Non-pigmented ciliary epithelial cell (primary cell): ENCODE measurements around the gene ZNF628.
"Not testable (repeated sequence)": the region's sequence is repeated elsewhere in the genome, so short reads cannot be mapped to it uniquely, and the experiment has no call there.

Source experiments
- DNase-seq: peaks from one replicate; pipeline ENCODE4 v3.0.0-alpha.2; 2010; ENCODE audit warnings: low read depth

The ZNF628 gene

DNA sequence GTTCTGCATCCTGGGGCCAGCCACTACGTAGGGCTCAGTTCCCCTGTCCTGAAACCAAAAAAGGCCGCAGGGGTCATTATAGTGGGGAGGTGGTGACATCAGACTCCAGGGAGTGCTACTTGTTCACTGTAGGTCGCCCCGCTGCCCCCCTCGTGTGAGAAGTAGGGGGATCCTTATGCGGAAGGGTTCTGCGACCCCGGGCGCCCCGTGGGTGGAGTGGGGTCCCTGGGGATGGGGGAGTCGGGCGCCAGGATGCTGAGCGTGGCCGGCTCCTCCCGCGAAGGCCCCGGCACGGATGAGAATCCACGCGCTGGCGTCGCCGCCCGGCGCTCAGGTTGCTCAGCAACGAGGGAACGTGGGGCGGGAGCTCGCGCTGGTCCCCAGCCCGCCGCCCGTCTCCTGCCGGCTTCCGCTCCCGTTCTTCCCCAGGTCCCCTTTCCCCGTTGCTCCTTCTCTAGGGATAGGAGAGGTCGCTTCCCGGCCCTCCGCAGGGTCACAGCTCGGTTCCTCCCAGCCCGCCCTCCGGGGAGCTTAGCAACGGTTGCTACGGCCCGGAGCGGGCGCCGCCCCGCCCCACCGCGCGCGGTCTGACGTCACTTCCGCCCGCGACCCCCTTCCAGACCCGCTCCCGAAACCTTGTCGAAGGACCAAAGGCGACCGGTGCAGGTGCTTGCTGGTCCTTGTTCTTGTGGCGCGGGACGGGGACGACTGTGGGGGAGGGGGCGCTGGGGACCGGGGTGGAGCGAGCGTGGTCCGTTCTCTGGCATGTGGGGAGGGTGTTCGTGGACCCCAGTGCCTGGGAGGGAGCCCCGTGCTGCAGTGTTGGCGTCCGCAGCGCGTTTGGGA lies 8.4 kb downstream of the ZNF628 start, which contains the start of gene NAT14:
Gene NAT14, plus strand, starts transcription at position 596 of the 846 bp plus-strand sequence. CDS start 521 bp downstream, outside the sequence.
- DNase-seq, result no peak

DNA sequence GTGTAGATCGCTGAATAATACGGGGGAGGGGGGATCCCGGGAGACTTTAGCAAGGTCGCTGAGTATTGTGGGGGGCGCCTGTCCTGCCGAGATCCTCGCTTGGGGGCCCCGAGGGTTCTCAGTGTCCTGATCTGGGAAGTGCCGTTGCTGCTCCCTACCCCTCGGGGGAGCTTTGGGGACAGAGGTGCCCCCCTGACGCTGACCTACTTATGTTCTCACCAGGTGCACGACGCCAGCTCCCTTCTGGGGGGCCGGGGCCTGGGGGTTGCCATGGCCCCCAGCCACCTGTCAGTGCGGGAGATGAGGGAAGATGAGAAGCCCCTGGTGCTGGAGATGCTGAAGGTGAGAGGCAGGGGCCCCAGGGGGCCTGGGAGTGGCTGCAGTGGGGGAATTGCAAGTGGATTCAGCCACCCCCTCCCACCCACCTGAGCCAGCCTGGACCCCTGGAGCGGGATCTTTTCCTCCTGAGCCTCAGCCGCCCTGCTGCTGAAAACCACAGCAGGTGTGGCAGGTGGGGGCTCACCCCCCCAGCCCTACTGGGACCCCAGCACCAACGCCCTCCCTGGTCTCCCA lies 9.1 kb downstream of the ZNF628 start:
- no peak for DNase-seq

DNA sequence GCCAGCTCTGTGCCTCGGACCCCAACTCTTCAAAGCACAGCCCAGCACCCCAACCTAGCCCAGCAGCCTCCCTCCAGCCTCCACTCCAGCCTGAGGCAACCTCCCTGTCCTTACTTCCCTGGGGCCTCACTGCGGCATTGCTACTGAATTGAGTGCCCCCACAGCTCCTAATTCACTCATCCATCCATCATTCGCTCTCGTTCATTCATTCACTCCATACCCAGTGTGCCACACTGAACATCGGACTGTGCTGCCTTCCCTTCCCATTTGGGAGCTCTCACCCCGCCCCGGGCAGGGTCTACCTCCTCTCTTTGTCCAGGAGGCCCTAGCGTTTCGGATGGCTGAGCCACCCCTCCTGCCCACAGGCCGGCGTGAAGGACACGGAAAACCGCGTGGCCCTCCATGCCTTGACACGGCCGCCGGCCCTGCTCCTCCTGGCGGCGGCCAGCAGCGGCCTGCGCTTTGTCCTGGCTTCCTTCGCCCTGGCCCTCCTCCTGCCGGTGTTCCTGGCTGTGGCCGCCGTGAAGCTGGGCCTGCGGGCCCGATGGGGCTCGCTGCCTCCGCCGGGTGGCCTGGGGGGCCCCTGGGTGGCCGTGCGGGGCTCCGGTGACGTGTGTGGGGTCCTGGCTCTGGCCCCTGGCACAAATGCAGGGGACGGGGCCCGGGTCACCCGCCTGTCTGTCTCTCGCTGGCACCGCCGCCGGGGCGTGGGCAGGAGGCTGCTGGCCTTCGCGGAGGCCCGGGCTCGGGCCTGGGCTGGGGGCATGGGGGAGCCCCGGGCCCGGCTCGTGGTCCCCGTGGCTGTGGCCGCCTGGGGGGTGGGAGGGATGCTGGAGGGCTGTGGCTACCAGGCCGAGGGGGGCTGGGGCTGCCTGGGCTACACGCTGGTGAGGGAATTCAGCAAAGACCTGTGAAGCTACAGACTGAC lies 9.9 kb downstream of the ZNF628 start:
- DNase-seq, result no peak

DNA sequence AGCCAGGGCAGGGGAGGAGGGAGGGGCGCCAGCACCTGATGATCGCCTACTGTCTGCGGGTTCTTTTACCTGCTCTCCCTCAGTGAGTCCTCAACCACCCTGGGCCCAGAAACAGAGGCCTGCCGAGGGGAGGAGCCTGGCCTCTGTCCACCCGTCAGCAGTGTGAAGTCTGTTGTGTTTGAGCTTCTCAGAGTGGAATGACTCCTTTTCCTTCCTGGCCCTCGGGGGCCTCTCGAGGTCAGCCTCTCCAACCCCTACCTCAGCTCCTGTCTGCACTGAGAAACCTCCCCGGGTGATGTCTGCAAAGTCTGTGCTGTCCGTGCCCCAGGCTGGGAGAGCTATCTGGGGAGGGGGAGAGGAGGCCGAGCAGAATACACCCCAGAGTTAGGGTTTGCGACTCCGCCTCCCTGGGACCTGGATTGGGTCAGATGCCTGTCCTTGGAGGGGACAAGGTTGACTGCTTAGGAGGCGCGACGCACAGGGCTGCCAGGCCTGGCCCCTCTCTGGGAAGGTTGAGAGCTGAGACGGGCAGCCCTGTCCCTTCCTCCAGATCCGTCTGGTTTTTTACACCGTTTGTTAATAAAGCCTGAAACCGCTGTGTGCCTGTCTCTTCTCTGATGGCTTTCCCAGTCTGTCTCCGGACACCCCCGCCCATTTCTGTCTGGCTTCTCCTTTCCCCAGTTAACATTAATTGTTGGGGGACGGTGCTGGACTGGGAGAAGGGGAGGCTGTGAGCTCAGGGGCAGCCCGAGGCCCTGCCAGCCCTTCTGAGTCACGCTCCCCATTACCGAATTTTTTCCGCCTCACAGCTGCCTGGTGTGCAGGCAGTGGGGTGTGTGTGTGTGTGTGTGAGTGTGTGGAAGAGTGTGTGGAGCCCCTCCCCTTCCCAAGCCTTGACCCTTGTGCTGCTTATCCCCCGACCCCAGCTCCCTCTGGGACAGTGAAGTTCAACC lies 10.8 kb downstream of the ZNF628 start:
- DNase-seq, result peak; percentile 81

DNA sequence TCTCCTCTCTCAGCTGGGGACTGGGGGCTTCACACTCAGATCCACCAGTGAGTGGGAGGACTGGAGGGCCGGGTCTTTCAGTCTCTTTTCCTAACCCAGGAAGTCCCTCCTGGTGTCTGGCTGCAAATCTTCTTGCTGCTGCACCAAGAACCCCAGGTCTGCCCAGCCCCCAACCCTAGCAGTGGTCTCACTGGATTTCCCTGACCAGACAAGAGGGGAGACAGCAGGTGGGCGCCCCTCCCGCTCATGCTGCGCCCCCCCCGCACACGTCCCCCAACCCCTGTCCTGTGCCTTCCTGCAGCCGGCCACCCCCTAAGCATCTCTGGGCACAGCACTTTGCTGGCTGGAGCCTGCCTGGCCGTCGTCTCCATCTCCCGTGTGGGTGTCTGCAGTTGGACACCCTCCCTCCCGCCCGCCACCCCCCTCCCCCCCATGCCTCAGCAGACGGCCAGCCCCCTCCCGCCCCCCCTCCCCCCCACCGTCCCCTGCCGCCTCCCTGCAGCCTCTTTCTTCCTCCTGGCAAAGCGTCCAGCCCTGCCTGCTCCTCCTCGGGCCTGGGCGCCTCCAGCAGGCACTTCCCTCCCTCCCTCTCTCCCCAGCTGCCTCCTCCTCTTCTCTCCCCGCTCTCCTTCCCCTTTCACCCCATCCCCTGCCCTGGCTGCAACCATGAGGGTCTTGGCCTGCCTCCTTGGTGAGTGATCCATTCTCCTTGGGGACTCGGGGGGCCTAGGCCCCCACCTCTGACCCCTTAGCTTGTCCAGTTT lies 11.7 kb downstream of the ZNF628 start, which contains the start of gene SSC5D:
Gene SSC5D, plus strand, starts transcription at position 513 of the 764 bp plus-strand sequence. Its CDS starts 154 bp downstream, at position 667.
- no peak for DNase-seq

DNA sequence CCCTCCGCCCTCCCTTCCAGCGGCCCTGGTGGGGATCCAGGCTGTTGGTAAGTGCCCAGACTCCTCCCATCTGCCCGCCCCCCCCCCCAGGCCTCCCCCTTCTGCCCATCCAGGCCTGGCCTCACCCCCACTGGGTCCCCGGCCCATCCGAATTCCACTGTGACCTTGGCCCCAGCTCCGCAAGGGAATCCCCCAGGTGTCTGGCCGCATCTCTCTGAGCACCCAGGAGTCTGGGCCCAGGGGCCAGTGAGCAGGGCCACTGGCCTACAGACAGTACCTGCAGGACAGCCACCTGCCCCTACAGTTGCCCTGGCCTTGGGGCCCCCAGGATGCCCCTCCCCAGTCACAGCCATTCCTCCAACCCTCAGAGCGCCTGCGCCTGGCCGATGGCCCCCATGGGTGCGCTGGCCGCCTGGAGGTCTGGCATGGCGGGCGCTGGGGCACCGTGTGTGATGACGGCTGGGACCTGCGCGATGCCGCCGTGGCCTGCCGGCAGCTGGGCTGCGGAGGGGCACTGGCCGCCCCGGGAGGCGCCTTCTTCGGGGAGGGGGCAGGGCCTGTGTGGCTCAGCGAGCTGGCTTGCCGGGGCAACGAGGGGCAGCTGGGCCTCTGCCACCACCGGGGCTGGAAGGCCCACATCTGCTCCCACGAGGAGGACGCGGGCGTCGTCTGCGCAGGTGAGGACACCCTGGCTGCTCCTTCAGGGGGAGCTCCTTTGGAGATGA lies 12.7 kb downstream of the ZNF628 start:
- no peak for DNase-seq

DNA sequence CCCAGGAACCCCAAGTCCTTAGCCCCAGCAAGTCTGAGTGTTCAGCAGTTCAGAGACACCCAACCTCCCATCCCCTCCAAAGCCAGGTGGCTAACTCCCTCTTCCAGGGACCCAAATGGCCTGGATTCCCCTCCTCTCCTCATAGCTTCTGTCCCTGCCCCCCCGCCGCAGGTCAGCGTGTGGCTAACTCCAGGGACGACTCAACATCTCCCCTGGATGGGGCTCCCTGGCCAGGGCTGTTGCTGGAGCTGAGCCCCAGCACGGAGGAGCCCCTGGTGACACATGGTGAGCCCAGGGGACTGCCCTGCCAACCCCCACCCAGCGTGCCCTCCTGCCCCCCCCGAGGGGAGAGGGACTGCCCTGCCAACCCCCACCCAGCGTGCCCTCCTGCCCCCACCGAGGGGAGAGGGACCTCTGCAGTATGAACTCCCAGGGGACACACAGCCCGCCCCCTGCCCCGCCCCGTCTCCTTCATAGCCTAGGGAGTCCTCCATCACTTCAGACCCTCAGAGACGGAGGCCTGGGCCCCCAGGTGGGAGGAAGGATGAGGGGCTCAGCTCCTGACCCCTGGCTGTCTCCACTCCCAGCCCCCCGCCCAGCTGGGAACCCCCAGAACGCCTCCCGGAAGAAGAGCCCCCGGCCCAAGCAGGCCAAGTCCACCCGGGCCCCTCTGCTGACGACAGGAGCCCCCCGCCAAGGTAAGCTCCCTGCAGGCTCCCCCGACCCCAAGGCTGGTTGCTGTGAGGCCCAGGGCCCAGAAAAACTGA lies 13.5 kb downstream of the ZNF628 start:
- no peak for DNase-seq

DNA sequence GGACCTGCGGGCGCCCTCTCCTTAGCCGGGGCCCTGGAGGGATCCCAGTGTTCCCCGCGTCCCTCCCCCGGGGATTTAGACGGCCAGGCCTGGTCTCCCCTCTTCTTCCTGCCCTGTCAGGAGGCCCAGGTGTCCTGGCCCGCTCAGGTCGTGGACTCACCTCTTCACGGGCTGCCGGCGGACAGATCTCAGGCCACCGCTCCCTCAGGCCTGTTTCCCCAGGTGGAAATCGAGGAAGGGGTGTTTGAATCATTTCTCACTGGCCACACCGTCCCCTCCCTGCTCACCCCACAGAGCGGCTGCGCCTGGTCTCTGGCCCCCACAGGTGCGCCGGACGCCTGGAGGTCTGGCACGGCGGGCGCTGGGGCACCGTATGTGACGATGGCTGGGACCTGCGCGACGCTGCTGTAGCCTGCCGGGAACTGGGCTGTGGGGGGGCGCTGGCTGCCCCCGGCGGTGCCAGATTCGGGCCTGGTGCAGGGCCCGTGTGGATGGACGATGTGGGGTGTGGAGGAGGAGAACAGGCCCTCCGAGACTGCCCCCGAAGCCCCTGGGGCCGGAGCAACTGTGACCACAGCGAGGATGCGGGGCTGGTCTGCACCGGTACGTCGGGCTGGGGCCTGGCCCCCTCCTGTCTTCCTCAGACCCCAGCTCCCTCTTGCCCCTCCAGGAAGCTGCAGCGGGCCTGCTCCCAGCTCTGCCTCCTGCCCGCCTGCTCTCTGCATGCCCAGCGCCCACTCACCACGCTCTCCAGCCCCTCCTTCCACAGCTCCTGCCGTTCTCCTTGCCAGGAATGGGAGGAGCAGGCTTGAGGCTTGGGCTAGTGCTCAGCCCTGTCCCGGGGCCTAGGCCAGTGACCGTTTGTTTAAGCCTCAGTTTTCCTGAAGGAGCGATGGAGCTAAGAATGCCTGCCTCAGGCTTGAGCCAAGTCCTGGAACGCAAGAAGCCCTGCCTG lies 14.3 kb downstream of the ZNF628 start:
- no peak for DNase-seq

DNA sequence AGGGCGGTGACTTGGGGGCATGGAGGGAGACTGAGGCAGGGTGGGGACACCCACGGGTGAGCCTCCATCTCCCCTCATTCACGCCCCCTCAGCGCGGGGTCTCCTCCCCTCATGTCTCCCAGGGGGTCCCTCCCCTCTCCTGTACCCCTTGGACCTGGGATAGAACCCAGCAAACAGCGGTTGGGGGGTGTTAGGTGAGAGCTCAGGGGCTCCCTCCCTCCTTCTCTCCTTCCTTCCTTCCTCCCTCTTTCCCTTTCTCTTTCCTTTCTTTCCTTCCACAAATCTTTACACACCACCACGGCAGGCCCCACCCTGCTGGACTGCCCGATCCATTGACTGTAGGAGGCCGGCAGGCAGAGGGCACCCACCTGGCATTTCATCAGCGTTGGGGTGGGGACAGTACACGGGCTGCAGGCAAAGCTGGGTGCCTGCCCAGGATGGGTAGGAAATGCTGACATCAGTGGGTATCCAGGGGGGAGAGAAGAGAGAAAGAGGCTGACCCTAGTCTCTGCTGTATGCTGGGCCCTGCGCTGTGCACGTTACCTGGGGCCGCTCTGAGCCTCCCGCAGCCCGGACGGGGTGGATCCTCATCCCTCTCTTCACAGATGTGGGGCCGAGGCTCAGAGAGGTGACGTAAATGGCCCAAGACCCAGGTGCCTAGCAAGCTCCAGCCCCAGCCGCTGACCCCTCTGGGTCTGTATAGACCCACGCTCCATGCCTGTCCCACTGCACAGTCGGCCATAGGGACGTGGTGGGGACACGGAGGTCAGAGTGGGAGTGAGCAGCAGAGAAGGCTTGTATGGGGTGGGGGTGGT lies 15.3 kb downstream of the ZNF628 start:
- DNase-seq, result no peak

DNA sequence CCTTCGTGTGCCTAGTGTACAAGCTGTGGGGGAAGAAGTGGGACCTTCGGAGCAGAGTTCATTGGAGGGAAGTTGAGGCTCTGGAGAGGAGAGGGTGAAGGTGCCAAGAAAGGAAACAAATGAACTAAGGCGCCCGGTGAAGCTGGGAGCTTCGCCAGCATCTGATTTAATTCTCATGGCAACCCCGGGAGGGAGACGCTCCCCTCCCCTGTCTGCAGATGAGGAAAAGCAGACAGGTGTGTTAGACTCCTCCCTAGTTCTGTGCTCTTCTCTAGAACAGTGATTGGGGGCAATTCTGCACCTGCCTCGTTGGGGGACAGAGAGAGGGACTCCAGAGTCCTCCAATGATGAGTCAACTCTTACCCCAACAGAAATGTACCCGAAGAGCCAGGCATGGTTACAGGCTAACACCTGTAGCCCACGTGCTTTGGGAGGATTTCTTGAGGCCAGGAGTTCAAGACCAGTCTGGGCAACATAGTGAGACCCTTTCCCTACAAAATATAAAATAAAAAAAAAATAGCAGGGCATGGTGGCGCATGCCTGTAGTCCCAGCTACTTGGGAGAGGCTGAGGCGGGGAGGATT lies 16.0 kb downstream of the ZNF628 start:
- DNase-seq, result no peak

DNA sequence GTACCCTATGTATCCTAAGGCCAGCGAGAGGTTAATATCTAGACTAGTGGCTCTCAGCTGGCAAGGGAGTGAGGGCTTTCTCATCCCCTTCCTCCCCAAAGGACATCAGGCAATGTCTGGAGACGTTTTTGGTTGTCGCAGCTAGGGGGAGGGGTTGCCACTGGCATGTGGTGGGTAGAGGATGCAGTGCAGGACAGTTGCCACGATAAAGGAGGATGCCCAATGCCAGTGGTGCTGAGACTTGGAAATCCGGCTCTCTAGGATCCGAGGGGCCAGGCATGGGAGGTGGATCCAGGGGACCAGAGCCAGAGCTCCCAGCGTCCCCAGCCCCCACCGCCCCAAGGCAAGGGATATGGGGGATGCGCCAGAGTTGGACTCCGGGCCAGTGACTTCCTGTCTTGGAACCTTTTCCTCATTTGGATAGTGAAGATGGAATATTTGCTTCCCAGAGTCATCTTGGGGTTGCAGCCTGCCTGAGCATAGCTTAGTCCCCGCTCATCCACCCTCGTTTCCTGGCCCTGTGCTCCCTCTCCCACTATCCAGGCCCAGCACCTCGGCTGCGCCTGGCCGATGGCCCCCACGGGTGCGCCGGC lies 16.7 kb downstream of the ZNF628 start:
- no peak for DNase-seq

DNA sequence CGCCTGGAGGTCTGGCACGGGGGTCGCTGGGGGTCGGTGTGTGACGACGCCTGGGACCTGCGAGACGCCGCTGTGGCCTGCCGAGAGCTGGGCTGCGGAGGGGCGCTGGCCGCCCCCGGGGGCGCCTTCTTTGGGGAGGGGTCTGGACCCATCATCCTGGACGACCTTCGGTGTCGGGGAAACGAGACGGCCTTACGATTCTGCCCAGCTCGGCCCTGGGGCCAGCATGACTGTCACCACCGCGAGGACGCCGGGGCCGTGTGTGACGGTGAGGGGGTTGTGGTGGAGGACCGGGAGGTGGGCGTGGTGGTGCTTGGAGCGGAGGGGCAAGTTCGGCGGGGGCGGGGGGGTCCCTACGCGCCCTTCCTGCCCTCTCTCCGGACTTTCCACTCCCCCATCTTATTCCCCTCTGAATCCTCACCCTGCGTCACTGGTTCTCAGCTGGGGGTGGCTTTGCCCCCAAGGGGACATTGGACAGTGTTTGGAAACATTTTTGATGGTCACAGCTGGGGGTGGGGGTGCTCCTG lies 17.3 kb downstream of the ZNF628 start:
- DNase-seq, result no peak

DNA sequence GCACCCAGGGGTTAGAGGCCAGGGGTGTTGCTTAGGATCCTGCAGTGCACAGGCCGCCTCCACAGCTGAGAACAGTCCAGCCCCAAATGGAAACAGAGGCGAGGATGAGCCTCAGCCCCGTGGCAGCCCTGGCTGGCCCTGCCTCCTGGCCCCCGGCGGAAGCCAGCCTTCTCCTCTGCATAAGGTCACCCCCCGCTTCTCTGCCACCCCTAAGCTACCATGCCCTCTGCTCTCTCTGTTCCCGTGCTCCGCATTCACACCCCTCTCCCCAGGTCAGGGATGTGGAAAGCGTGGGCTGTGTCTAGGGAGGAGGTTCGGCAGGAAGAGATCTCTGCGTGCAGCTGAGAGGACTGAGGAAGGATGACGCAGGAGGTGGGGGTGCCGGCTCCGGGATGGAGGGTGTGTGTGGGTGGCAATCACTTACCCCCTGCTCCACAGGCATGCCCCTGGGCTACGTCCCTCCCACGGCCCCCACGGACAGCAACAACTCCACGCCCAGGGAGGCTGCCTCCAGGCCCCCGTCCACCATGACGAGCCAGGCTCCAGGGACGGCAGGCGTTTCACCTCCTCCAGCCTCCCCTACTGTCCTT lies 17.9 kb downstream of the ZNF628 start:
- DNase-seq, result no peak

DNA sequence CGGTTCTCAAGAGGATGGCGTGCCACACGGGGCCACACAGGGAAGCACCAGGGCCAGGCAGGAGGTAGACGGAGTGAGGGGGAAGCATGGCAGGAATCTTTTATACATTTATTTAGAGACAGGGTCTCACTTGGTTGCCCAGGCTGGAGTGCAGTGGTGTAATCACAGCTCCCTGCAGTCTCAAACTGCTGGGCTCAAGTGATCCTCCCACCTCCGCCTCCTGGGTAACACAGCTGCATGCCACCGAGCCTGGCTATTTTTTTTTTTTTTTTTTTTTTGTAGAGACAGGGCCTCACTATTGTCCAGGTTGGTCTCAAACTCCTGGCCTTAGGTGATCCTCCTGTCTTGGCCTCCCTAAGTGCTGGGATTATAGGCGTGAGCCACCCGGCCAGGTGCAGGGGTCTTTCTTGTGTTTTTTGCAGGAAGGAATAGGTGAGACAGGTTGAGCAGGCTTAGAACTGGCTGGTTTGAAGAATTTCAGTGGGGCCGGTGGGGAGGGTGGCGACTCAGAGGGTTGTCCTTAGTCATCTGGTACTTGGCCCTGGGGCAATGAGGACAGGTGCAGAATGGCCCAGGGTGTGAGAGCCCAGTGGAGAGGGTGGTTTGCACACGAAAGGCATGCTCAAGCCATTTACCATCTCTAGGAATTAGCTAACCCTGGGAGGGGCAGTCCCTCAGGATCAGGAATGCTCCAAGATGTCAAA lies 19.4 kb downstream of the ZNF628 start:
- no peak for DNase-seq

DNA sequence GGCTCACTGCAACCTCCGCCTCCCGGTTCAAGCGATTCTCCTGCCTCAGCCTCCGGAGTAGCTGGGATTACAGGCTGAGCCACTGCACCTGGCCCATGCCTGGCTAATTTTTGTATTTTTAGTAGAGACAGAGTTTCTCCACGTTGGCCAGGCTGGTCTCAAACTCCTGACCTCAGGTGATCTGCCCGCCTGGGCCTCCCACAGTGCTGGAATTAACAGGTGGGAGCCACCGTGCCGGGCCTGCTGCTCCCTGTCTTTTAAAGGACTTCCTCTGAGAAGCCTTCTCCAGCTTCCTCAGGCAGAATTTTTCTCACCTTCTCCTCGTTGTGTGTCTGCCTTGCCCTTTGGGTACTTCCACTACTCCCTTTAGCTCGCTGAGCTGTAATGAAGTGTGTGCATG lies 20.4 kb downstream of the ZNF628 start:
- not testable (repeated sequence) for DNase-seq
